OCI-LY3 (cell line): ENCODE results near the gene AUTS2.

Source experiments
- CTCF ChIP-seq: fragments of 200-600, 300-600 bp; sonication (generic); IDR thresholded peaks from 2 replicates; pipeline ENCODE4 v1.5.1; 2014; ENCODE audit warnings: antibody characterized with exemption, low read length, low read depth
- EZH2phosphoT487 ChIP-seq: fragments of 200-600 bp; shearing (Covaris generic); IDR thresholded peaks from 2 replicates; pipeline ENCODE4 v1.6.1; 2018; ENCODE audit warnings: antibody characterized with exemption, mixed run types, low read depth

DNA sequence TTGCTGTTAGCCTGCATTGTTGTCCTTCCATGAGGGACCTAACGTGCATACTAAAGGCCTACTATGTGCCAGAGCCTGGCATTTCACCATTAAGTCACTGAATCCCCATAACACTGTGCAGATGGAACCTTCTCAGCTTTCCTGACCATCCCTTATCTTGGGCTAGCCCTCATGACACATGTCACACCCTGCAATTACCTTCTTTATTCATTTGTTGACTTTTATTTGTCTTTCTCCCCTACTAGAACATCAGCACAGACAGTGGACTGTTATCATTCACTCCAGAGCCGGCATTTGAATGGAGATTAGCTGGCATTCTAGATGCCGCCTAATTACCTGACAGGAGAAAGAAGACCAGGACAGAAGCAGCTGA lies 1062.5 kb downstream of the AUTS2 start:
- TF ChIP-seq CTCF (no peak), EZH2phosphoT487 (no peak)
